ENCODE measurements around the gene LINGO4. TPM values are rescaled to one million over a fixed set of nuclear protein-coding genes. Genes with fewer than 3 reads are reported as not detected.

LINGO4 gene
- total RNA-seq, 1 donor from 2014 or later: not detected

GRCh38 chr1:151763990-151764389 lies 41.2 kb downstream of the LINGO4 start:
- no peaks in the 10 kb centered on the region for H3K36me3 Mint-ChIP-seq (ENCODE audit: unreplicated experiment)
- peaks cover 8% of the 10 kb centered on the region for H3K4me1 Mint-ChIP-seq (ENCODE audit: low read depth, unreplicated experiment)
- H3K4me3 Mint-ChIP-seq (ENCODE audit: unreplicated experiment): peak overlapping the region; percentile 90
- no peak for TF ChIP-seq CTCF (IDR thresholded peaks at IDR 0.05; ENCODE audit: partially characterized antibody, unreplicated experiment)
- H3K27ac Mint-ChIP-seq (ENCODE audit: unreplicated experiment): peak overlapping the region; percentile 95
- no peak for DNase-seq
- peaks cover 2% of the 10 kb centered on the region for H3K27me3 Mint-ChIP-seq (ENCODE audit: unreplicated experiment)
- H3K9me3 Mint-ChIP-seq (ENCODE audit: unreplicated experiment): peaks cover 7% of the 10 kb centered on the region

GRCh38 chr1:151762941-151763921 lies 42.0 kb downstream of the LINGO4 start, which contains the start of gene MRPL9:
Gene MRPL9, minus strand, starts transcription at chr1:151763496. Its CDS starts 17 bp downstream, at chr1:151763479.
- peaks cover 2% of the 10 kb centered on the region for H3K27me3 Mint-ChIP-seq (ENCODE audit: unreplicated experiment)
- peaks cover 8% of the 10 kb centered on the region for H3K4me1 Mint-ChIP-seq (ENCODE audit: low read depth, unreplicated experiment)
- H3K36me3 Mint-ChIP-seq (ENCODE audit: unreplicated experiment): no peaks in the 10 kb centered on the region
- no peak for TF ChIP-seq CTCF (IDR thresholded peaks at IDR 0.05; ENCODE audit: partially characterized antibody, unreplicated experiment)
- peak; percentile 90 for DNase-seq
- peaks cover 6% of the 10 kb centered on the region for H3K9me3 Mint-ChIP-seq (ENCODE audit: unreplicated experiment)
- peak within 1 kb of the TSS; percentile 95 for H3K27ac Mint-ChIP-seq (ENCODE audit: unreplicated experiment)
- H3K4me3 Mint-ChIP-seq (ENCODE audit: unreplicated experiment): peak within 1 kb of the TSS; percentile 90

GRCh38 chr1:151760597-151761385 lies 44.4 kb downstream of the LINGO4 start:
- DNase-seq: no peak

GRCh38 chr1:151759241-151759640 lies 46.0 kb downstream of the LINGO4 start:
- Mint-ChIP-seq H3K36me3 (ENCODE audit: unreplicated experiment) (peaks cover 4% of the 10 kb centered on the region), H3K4me3 (ENCODE audit: unreplicated experiment) (no peak overlapping the region), H3K9me3 (ENCODE audit: unreplicated experiment) (peaks cover 3% of the 10 kb centered on the region), H3K27ac (ENCODE audit: unreplicated experiment) (no peak overlapping the region), H3K27me3 (ENCODE audit: unreplicated experiment) (peaks cover 2% of the 10 kb centered on the region), H3K4me1 (ENCODE audit: low read depth, unreplicated experiment) (peaks cover 6% of the 10 kb centered on the region)
- DNase-seq: no peak
- TF ChIP-seq CTCF (IDR thresholded peaks at IDR 0.05; ENCODE audit: partially characterized antibody, unreplicated experiment): no peak

More at GRCh38 chr1:151760597-151761385, 44.4 kb downstream of the LINGO4 start:
- TF ChIP-seq CTCF (IDR thresholded peaks at IDR 0.05; ENCODE audit: partially characterized antibody, unreplicated experiment): no peak
- Mint-ChIP-seq H3K27me3 (ENCODE audit: unreplicated experiment) (peaks cover 2% of the 10 kb centered on the region), H3K4me1 (ENCODE audit: low read depth, unreplicated experiment) (peaks cover 8% of the 10 kb centered on the region), H3K27ac (ENCODE audit: unreplicated experiment) (no peak overlapping the region), H3K9me3 (ENCODE audit: unreplicated experiment) (peaks cover 4% of the 10 kb centered on the region), H3K4me3 (ENCODE audit: unreplicated experiment) (no peak overlapping the region), H3K36me3 (ENCODE audit: unreplicated experiment) (peaks cover 4% of the 10 kb centered on the region)

All from glutamatergic neuron (in vitro differentiated cells).